SK-N-SH (cell line): ENCODE data around the gene FGD3. TPM values are rescaled to one million over a fixed set of nuclear protein-coding genes. Genes with fewer than 3 reads are reported as not detected.

Source experiments
- CTCF ChIA-PET: fragments of 300-600, 350-600 bp; formaldehyde crosslinking; extraction: SDS; loops from one replicate; lab custom pipeline; 2021; lab: Yijun Ruan, JAX
- POLR2A ChIA-PET: fragments of 350-600 bp; sonication (Branson Sonifier 250); formaldehyde crosslinking; extraction: SDS; loops from one replicate; lab custom pipeline; 2020; ENCODE audit warnings: antibody characterized with exemption, inconsistent platforms; lab: Yijun Ruan, JAX
- DNase-seq: peaks from one replicate; pipeline ENCODE4 v3.0.0; 2012
- H2AFZ ChIP-seq: fragments of 200-600 bp; sonication (generic); 2 replicates; pipeline ENCODE4 v1.8.1; 2016; ENCODE audit warnings: antibody characterized with exemption, mild to moderate bottlenecking, low read depth
- H3F3A ChIP-seq: fragments of 200-600 bp; sonication (generic); replicated peaks from 2 replicates; pipeline ENCODE3; 2016; ENCODE audit warnings: antibody characterized with exemption, mild to moderate bottlenecking; ENCODE audit not compliant: insufficient read depth
- H3K27ac ChIP-seq, 2 experiments: fragments of 200-500 bp in 1 of 2; fragments of 200-600 bp in 1 of 2; sonication (Bioruptor generic) in 1 of 2; sonication (generic), shearing (Covaris generic) in 1 of 2; 2 replicates each; pipeline versions ENCODE4 v1.5.1 to v1.6.1; 2014 to 2016; ENCODE audit warnings: low read depth in 2 of 2, inconsistent platforms in 1 of 2, low read length in 1 of 2, mild to moderate bottlenecking in 1 of 2, mixed read lengths in 1 of 2
- H3K27me3 ChIP-seq: fragments of 200-600 bp; sonication (generic), shearing (Covaris generic); 2 replicates; pipeline ENCODE4 v1.6.1; 2016; ENCODE audit warnings: mixed run types; ENCODE audit not compliant: insufficient read depth
- H3K36me3 ChIP-seq, 2 experiments: fragments of 200-500 bp in 1 of 2; fragments of 200-600 bp in 1 of 2; sonication (Bioruptor generic) in 1 of 2; sonication (generic) in 1 of 2; replicated peaks in 1 of 2; 2 replicates each; pipeline versions ENCODE3 to v1.5.1; 2014 to 2016; ENCODE audit warnings: low read length in 1 of 2, mild to moderate bottlenecking in 1 of 2; ENCODE audit not compliant: insufficient read depth in 2 of 2, control insufficient read depth in 1 of 2
- H3K4me1 ChIP-seq, 2 experiments: fragments of 200-500 bp in 1 of 2; fragments of 200-600 bp in 1 of 2; sonication (Bioruptor generic) in 1 of 2; sonication (generic), shearing (Covaris generic) in 1 of 2; 2 replicates each; pipeline versions ENCODE4 v1.5.1 to v1.6.1; 2014 to 2016; ENCODE audit warnings: low read depth in 1 of 2, low read length in 1 of 2, mixed run types in 1 of 2; ENCODE audit not compliant: insufficient read depth in 2 of 2, control insufficient read depth in 1 of 2
- H3K4me2 ChIP-seq: fragments of 200-600 bp; sonication (generic), shearing (Covaris generic); 2 replicates; pipeline ENCODE4 v1.6.1; 2017; ENCODE audit warnings: mixed run types
- H3K4me3 ChIP-seq, 2 experiments: fragments of 200-500 bp in 1 of 2; fragments of 200-600 bp in 1 of 2; sonication (Bioruptor generic) in 1 of 2; sonication (generic), shearing (Covaris generic) in 1 of 2; 2 replicates each; pipeline versions ENCODE4 v1.5.1 to v1.8.1; 2014 to 2016; ENCODE audit warnings: low read depth in 2 of 2, inconsistent platforms in 1 of 2, low read length in 1 of 2, mild to moderate bottlenecking in 1 of 2, mixed read lengths in 1 of 2, moderate library complexity in 1 of 2
- H3K79me2 ChIP-seq: fragments of 200-600 bp; sonication (generic); 2 replicates; pipeline ENCODE4 v1.8.1; 2017; ENCODE audit warnings: mild to moderate bottlenecking; ENCODE audit not compliant: insufficient read depth
- H3K9ac ChIP-seq: fragments of 200-600 bp; sonication (generic); 2 replicates; pipeline ENCODE4 v1.6.1; 2017; ENCODE audit warnings: mixed run types
- H3K9me2 ChIP-seq: fragments of 200-600 bp; sonication (generic); 2 replicates; pipeline ENCODE4 v1.6.1; 2017; ENCODE audit warnings: mixed run types
- H3K9me3 ChIP-seq: fragments of 200-600 bp; sonication (generic); 2 replicates; pipeline ENCODE4 v1.6.1; 2017; ENCODE audit warnings: mixed run types, mild to moderate bottlenecking, moderate library complexity
- H4K20me1 ChIP-seq: fragments of 200-600 bp; sonication (generic); 2 replicates; pipeline ENCODE4 v1.6.1; 2017; ENCODE audit warnings: mild to moderate bottlenecking, mixed run types; ENCODE audit not compliant: insufficient read depth
- CHD2 ChIP-seq: fragments of 150-350 bp; IDR thresholded peaks from 2 replicates; pipeline ENCODE4 v1.6.1; 2018; ENCODE audit warnings: low read length; ENCODE audit not compliant: partially characterized antibody
- ELF1 ChIP-seq: IDR thresholded peaks from 2 replicates; pipeline ENCODE4 v1.4.0; 2012
- EP300 ChIP-seq, 2 experiments: IDR thresholded peaks; 2 replicates each; pipeline versions ENCODE4 v1.4.0 to v1.6.1; 2012; ENCODE audit warnings: borderline replicate concordance in 1 of 2, low read depth in 1 of 2, low read length in 1 of 2
- EZH2phosphoT487 ChIP-seq: fragments of 200-600 bp; sonication (generic); IDR thresholded peaks from 2 replicates; pipeline ENCODE4 v1.6.1; 2017; ENCODE audit warnings: low read depth, mixed run types, mild to moderate bottlenecking, antibody characterized with exemption, moderate library complexity, borderline replicate concordance
- FOXM1 ChIP-seq: IDR thresholded peaks from 2 replicates; pipeline ENCODE4 v1.4.0; 2012; ENCODE audit warnings: low read depth, mild to moderate bottlenecking
- JUND ChIP-seq: IDR thresholded peaks from 2 replicates; pipeline ENCODE4 v1.4.0; 2012
- NFIC ChIP-seq: IDR thresholded peaks from 2 replicates; pipeline ENCODE4 v1.4.0; 2012; ENCODE audit warnings: borderline replicate concordance
- NRF1 ChIP-seq: IDR thresholded peaks from 2 replicates; pipeline ENCODE4 v1.6.1; 2012; ENCODE audit warnings: low read depth, mild to moderate bottlenecking, low read length
- RCOR1 ChIP-seq: fragments of 150-350 bp; IDR thresholded peaks from 2 replicates; pipeline ENCODE4 v1.6.1; 2017; ENCODE audit warnings: antibody characterized with exemption, low read length
- RXRA ChIP-seq: IDR thresholded peaks from 2 replicates; pipeline ENCODE4 v1.4.0; 2012; ENCODE audit warnings: low read depth, mild to moderate bottlenecking, borderline replicate concordance
- SIN3A ChIP-seq: IDR thresholded peaks from 2 replicates; pipeline ENCODE4 v1.6.1; 2012; ENCODE audit warnings: low read depth, mild to moderate bottlenecking, low read length, moderate library complexity, borderline replicate concordance
- SMC3 ChIP-seq: IDR thresholded peaks from 2 replicates; pipeline ENCODE4 v1.6.1; 2012; ENCODE audit warnings: low read depth, low read length, improper control_type of control experiment
- TCF12 ChIP-seq: IDR thresholded peaks from 2 replicates; pipeline ENCODE4 v1.4.0; 2012
- WGBS: methylation state at CpG from one replicate; pipeline ENCODE4 v1.1.6; 2017; ENCODE audit warnings: low lambda C conversion rate; 5-methylcytosine and 5-hydroxymethylcytosine counted together
- polyA plus RNA-seq, 3 experiments: library from polyadenylated mRNA; depleted of rRNA; stranded (reverse); fragments of >200 nt; gene quantifications; 2 replicates each; pipeline ENCODE4 v1.2.3, GENCODE V29; 2012
- TF ChIP-seq, protein P1 (sequence below): IDR thresholded peaks from 2 replicates; pipeline ENCODE4; 2012
- TF ChIP-seq, protein P2 (sequence below): fragments of 150-350 bp; IDR thresholded peaks from 2 replicates; pipeline ENCODE4 v1.6.1; 2016; ENCODE audit warnings: mild to moderate bottlenecking, low read depth, low read length
- TF ChIP-seq, protein P3 (sequence below): IDR thresholded peaks from 2 replicates; pipeline ENCODE4 v1.4.0; 2012; ENCODE audit warnings: low read depth, borderline replicate concordance
- TF ChIP-seq, protein P4 (sequence below): fragments of 150-350 bp; IDR thresholded peaks from 2 replicates; pipeline ENCODE4 v1.6.1; 2017; ENCODE audit warnings: antibody characterized with exemption, low read length, low read depth, borderline replicate concordance
- TF ChIP-seq, protein P5 (sequence below): IDR thresholded peaks from 2 replicates; pipeline ENCODE4 v1.6.1; 2012; ENCODE audit warnings: mild to moderate bottlenecking, low read depth, low read length, moderate library complexity

FGD3 gene
- polyA plus RNA-seq, 1 of the 3 experiments (the other 2 are of a cell fraction) = not detected

DNA sequence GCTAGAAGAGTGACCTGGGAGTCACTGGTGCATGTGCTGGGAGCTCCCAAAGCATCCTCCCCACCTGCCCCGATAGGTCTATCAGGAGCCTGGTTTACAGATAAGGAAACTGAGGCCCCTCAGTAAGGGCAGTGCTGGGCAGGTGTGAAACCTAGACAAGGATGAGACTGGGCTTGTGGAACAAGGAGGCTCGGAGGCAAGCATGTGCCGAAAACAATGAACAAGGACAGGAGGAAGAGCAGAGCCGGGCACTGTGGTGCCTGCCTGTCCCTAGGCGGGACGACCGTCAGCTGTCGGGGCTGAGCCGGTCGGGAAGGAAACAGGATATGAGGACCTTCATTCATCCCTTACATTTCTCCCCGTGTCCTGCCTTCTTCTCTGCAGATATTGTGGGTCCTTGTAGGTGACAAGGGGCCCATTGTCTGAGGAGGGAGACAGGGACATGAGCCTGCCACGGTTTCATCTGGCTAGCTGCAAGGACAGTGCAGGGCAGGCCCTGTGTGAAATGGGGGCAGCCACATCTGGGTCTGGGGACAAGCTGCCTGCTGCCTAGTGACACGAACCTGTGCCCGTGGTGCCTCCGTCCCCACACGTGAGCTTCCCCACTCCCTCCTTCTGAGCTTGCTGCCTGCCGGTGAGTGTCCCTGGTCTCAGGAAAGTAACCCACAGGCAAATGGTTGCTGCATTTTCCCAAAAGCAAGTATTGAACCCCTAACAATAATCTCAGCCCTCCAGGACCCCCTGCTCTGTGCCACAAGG is 18.6 kb downstream of the FGD3 start:
- CTCF ChIA-PET = interaction anchor here (1.0 kb wide), 1 partner anchor 9 kb away, joined by 3 read pairs; no protein-coding TSS in a partner anchor
- POLR2A ChIA-PET = no interaction called here
- H2AFZ ChIP-seq = no peak overlapping the region

More for the DNA sequence above, 18.6 kb downstream of the FGD3 start:
- Histone ChIP-seq H3K27me3 (no peaks in the 10 kb centered on the region), H4K20me1 (no peaks in the 10 kb centered on the region), H3K27ac (no peak overlapping the region), H3K36me3 (no peaks in the 10 kb centered on the region), H3F3A (no peaks in the 10 kb centered on the region), H3K79me2 (no peaks in the 10 kb centered on the region), H3K4me1 (no peaks in the 10 kb centered on the region), H3K4me2 (no peak overlapping the region), H3K4me3 (no peak overlapping the region), H3K9me3 (no peaks in the 10 kb centered on the region), H3K9ac (no peak overlapping the region), H3K9me2 (no peaks in the 10 kb centered on the region)
- TF ChIP-seq SIN3A (no peak), NRF1 (no peak), TCF12 (no peak), EP300 (IDR thresholded peaks at IDR 0.05; ENCODE audit: borderline replicate concordance in 1 of 2, low read depth in 1 of 2, low read length in 1 of 2) (no peak), EZH2phosphoT487 (no peak), FOXM1 (no peak), SMC3 (no peak), RCOR1 (no peak), RXRA (no peak), CHD2 (no peak), NFIC (no peak), ELF1 (no peak), JUND (no peak)
- TF ChIP-seq, protein P1, sequence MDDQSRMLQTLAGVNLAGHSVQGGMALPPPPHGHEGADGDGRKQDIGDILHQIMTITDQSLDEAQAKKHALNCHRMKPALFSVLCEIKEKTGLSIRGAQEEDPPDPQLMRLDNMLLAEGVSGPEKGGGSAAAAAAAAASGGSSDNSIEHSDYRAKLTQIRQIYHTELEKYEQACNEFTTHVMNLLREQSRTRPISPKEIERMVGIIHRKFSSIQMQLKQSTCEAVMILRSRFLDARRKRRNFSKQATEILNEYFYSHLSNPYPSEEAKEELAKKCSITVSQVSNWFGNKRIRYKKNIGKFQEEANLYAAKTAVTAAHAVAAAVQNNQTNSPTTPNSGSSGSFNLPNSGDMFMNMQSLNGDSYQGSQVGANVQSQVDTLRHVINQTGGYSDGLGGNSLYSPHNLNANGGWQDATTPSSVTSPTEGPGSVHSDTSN = no peak
- TF ChIP-seq, protein P2, sequence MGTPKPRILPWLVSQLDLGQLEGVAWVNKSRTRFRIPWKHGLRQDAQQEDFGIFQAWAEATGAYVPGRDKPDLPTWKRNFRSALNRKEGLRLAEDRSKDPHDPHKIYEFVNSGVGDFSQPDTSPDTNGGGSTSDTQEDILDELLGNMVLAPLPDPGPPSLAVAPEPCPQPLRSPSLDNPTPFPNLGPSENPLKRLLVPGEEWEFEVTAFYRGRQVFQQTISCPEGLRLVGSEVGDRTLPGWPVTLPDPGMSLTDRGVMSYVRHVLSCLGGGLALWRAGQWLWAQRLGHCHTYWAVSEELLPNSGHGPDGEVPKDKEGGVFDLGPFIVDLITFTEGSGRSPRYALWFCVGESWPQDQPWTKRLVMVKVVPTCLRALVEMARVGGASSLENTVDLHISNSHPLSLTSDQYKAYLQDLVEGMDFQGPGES = no peak
- TF ChIP-seq, protein P3, sequence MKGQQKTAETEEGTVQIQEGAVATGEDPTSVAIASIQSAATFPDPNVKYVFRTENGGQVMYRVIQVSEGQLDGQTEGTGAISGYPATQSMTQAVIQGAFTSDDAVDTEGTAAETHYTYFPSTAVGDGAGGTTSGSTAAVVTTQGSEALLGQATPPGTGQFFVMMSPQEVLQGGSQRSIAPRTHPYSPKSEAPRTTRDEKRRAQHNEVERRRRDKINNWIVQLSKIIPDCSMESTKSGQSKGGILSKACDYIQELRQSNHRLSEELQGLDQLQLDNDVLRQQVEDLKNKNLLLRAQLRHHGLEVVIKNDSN = no peak
- TF ChIP-seq, protein P4, sequence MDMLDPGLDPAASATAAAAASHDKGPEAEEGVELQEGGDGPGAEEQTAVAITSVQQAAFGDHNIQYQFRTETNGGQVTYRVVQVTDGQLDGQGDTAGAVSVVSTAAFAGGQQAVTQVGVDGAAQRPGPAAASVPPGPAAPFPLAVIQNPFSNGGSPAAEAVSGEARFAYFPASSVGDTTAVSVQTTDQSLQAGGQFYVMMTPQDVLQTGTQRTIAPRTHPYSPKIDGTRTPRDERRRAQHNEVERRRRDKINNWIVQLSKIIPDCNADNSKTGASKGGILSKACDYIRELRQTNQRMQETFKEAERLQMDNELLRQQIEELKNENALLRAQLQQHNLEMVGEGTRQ = no peak
- TF ChIP-seq, protein P5, sequence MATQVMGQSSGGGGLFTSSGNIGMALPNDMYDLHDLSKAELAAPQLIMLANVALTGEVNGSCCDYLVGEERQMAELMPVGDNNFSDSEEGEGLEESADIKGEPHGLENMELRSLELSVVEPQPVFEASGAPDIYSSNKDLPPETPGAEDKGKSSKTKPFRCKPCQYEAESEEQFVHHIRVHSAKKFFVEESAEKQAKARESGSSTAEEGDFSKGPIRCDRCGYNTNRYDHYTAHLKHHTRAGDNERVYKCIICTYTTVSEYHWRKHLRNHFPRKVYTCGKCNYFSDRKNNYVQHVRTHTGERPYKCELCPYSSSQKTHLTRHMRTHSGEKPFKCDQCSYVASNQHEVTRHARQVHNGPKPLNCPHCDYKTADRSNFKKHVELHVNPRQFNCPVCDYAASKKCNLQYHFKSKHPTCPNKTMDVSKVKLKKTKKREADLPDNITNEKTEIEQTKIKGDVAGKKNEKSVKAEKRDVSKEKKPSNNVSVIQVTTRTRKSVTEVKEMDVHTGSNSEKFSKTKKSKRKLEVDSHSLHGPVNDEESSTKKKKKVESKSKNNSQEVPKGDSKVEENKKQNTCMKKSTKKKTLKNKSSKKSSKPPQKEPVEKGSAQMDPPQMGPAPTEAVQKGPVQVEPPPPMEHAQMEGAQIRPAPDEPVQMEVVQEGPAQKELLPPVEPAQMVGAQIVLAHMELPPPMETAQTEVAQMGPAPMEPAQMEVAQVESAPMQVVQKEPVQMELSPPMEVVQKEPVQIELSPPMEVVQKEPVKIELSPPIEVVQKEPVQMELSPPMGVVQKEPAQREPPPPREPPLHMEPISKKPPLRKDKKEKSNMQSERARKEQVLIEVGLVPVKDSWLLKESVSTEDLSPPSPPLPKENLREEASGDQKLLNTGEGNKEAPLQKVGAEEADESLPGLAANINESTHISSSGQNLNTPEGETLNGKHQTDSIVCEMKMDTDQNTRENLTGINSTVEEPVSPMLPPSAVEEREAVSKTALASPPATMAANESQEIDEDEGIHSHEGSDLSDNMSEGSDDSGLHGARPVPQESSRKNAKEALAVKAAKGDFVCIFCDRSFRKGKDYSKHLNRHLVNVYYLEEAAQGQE = no peak
- WGBS = 66% methylated on average over 13 of the region's 17 CpGs
- DNase-seq = no peak
